ENCODE results near the gene GLRA1.
"Not testable (repeated sequence)": the region's sequence is repeated elsewhere in the genome, so short reads cannot be mapped to it uniquely, and the experiment has no call there.

GLRA1 gene

GRCh38 chr5:151872701-151873100 is 52.0 kb downstream of the GLRA1 start:
- Histone ChIP-seq H3K9ac (ENCODE audit: low read length) (no peak overlapping the region), H3K4me3 (ENCODE audit: low read length) (no peak overlapping the region), H3K9me3 (ENCODE audit: control insufficient read depth, low read length) (no peaks in the 10 kb centered on the region), H3K36me3 (ENCODE audit: control insufficient read depth, insufficient read depth, low read length) (no peaks in the 10 kb centered on the region), H3K4me1 (ENCODE audit: control insufficient read depth, insufficient read depth, low read length) (no peaks in the 10 kb centered on the region), H3K27me3 (ENCODE audit: control insufficient read depth, insufficient read depth, low read length) (no peaks in the 10 kb centered on the region)

GRCh38 chr5:151870820-151871219 is 53.8 kb downstream of the GLRA1 start:
- Histone ChIP-seq H3K4me3 (ENCODE audit: low read length) (no peak overlapping the region), H3K36me3 (ENCODE audit: control insufficient read depth, insufficient read depth, low read length) (no peaks in the 10 kb centered on the region), H3K4me1 (ENCODE audit: control insufficient read depth, insufficient read depth, low read length) (no peaks in the 10 kb centered on the region), H3K27me3 (ENCODE audit: control insufficient read depth, insufficient read depth, low read length) (no peaks in the 10 kb centered on the region), H3K9me3 (ENCODE audit: control insufficient read depth, low read length) (no peaks in the 10 kb centered on the region), H3K9ac (ENCODE audit: low read length) (no peak overlapping the region)

GRCh38 chr5:151870271-151870670 is 54.4 kb downstream of the GLRA1 start:
- Histone ChIP-seq H3K4me1 (ENCODE audit: control insufficient read depth, insufficient read depth, low read length) (no peaks in the 10 kb centered on the region), H3K36me3 (ENCODE audit: control insufficient read depth, insufficient read depth, low read length) (no peaks in the 10 kb centered on the region), H3K4me3 (ENCODE audit: low read length) (no peak overlapping the region), H3K9me3 (ENCODE audit: control insufficient read depth, low read length) (no peaks in the 10 kb centered on the region), H3K9ac (ENCODE audit: low read length) (no peak overlapping the region), H3K27me3 (ENCODE audit: control insufficient read depth, insufficient read depth, low read length) (no peaks in the 10 kb centered on the region)

GRCh38 chr5:151869843-151870242 is 54.8 kb downstream of the GLRA1 start:
- H3K4me3 ChIP-seq (ENCODE audit: low read length): no peak overlapping the region
- H3K4me1 ChIP-seq (ENCODE audit: control insufficient read depth, insufficient read depth, low read length): no peaks in the 10 kb centered on the region
- H3K9ac ChIP-seq (ENCODE audit: low read length): no peak overlapping the region
- H3K36me3 ChIP-seq (ENCODE audit: control insufficient read depth, insufficient read depth, low read length): no peaks in the 10 kb centered on the region
- no peaks in the 10 kb centered on the region for H3K9me3 ChIP-seq (ENCODE audit: control insufficient read depth, low read length)
- H3K27me3 ChIP-seq (ENCODE audit: control insufficient read depth, insufficient read depth, low read length): no peaks in the 10 kb centered on the region

- no peak overlapping the region for H3K9ac ChIP-seq (ENCODE audit: low read length)
- H3K4me3 ChIP-seq (ENCODE audit: low read length): no peak overlapping the region
- H3K36me3 ChIP-seq (ENCODE audit: control insufficient read depth, insufficient read depth, low read length): no peaks in the 10 kb centered on the region
- H3K4me1 ChIP-seq (ENCODE audit: control insufficient read depth, insufficient read depth, low read length): no peaks in the 10 kb centered on the region
- no peaks in the 10 kb centered on the region for H3K27me3 ChIP-seq (ENCODE audit: control insufficient read depth, insufficient read depth, low read length)
- H3K9me3 ChIP-seq (ENCODE audit: control insufficient read depth, low read length): no peaks in the 10 kb centered on the region
Measured at GRCh38 chr5:151868451-151868850, 56.2 kb downstream of the GLRA1 start.

GRCh38 chr5:151864061-151864748 is 60.4 kb downstream of the GLRA1 start:
- Histone ChIP-seq H3K4me3 (ENCODE audit: low read length) (no peak overlapping the region), H3K27me3 (ENCODE audit: control insufficient read depth, insufficient read depth, low read length) (no peaks in the 10 kb centered on the region), H3K4me1 (ENCODE audit: control insufficient read depth, insufficient read depth, low read length) (no peaks in the 10 kb centered on the region), H3K9me3 (ENCODE audit: control insufficient read depth, low read length) (no peaks in the 10 kb centered on the region), H3K9ac (ENCODE audit: low read length) (no peak overlapping the region), H3K36me3 (ENCODE audit: control insufficient read depth, insufficient read depth, low read length) (no peaks in the 10 kb centered on the region)

GRCh38 chr5:151863566-151863965 is 61.1 kb downstream of the GLRA1 start:
- Histone ChIP-seq H3K27me3 (ENCODE audit: control insufficient read depth, insufficient read depth, low read length) (no peaks in the 10 kb centered on the region), H3K9me3 (ENCODE audit: control insufficient read depth, low read length) (no peaks in the 10 kb centered on the region), H3K4me1 (ENCODE audit: control insufficient read depth, insufficient read depth, low read length) (no peaks in the 10 kb centered on the region), H3K9ac (ENCODE audit: low read length) (no peak overlapping the region), H3K36me3 (ENCODE audit: control insufficient read depth, insufficient read depth, low read length) (no peaks in the 10 kb centered on the region), H3K4me3 (ENCODE audit: low read length) (no peak overlapping the region)

GRCh38 chr5:151862811-151863472 is 61.7 kb downstream of the GLRA1 start:
- Histone ChIP-seq H3K9me3 (ENCODE audit: control insufficient read depth, low read length) (no peaks in the 10 kb centered on the region), H3K4me1 (ENCODE audit: control insufficient read depth, insufficient read depth, low read length) (no peaks in the 10 kb centered on the region), H3K27me3 (ENCODE audit: control insufficient read depth, insufficient read depth, low read length) (no peaks in the 10 kb centered on the region), H3K36me3 (ENCODE audit: control insufficient read depth, insufficient read depth, low read length) (no peaks in the 10 kb centered on the region), H3K9ac (ENCODE audit: low read length) (no peak overlapping the region), H3K4me3 (ENCODE audit: low read length) (no peak overlapping the region)

- not testable (repeated sequence) for H3K9ac ChIP-seq (ENCODE audit: low read length)
Measured at GRCh38 chr5:151860867-151861266, 63.8 kb downstream of the GLRA1 start.

GRCh38 chr5:151856861-151857260 is 67.8 kb downstream of the GLRA1 start:
- Histone ChIP-seq H3K9me3 (ENCODE audit: control insufficient read depth, low read length) (no peaks in the 10 kb centered on the region), H3K36me3 (ENCODE audit: control insufficient read depth, insufficient read depth, low read length) (no peaks in the 10 kb centered on the region), H3K4me1 (ENCODE audit: control insufficient read depth, insufficient read depth, low read length) (no peaks in the 10 kb centered on the region), H3K9ac (ENCODE audit: low read length) (no peak overlapping the region), H3K4me3 (ENCODE audit: low read length) (no peak overlapping the region), H3K27me3 (ENCODE audit: control insufficient read depth, insufficient read depth, low read length) (no peaks in the 10 kb centered on the region)

More at GRCh38 chr5:151860867-151861266, 63.8 kb downstream of the GLRA1 start:
- H3K4me3 ChIP-seq (ENCODE audit: low read length); H3K4me1 ChIP-seq (ENCODE audit: control insufficient read depth, insufficient read depth, low read length); H3K27me3 ChIP-seq (ENCODE audit: control insufficient read depth, insufficient read depth, low read length); H3K36me3 ChIP-seq (ENCODE audit: control insufficient read depth, insufficient read depth, low read length); H3K9me3 ChIP-seq (ENCODE audit: control insufficient read depth, low read length): not testable (repeated sequence)

- Histone ChIP-seq H3K27me3 (ENCODE audit: control insufficient read depth, insufficient read depth, low read length) (no peaks in the 10 kb centered on the region), H3K9ac (ENCODE audit: low read length) (no peak overlapping the region), H3K36me3 (ENCODE audit: control insufficient read depth, insufficient read depth, low read length) (no peaks in the 10 kb centered on the region), H3K9me3 (ENCODE audit: control insufficient read depth, low read length) (no peaks in the 10 kb centered on the region), H3K4me3 (ENCODE audit: low read length) (no peak overlapping the region), H3K4me1 (ENCODE audit: control insufficient read depth, insufficient read depth, low read length) (no peaks in the 10 kb centered on the region)
Measured at GRCh38 chr5:151855701-151856100, 69.0 kb downstream of the GLRA1 start.

- Histone ChIP-seq H3K4me1 (ENCODE audit: control insufficient read depth, insufficient read depth, low read length) (no peaks in the 10 kb centered on the region), H3K4me3 (ENCODE audit: low read length) (no peak overlapping the region), H3K27me3 (ENCODE audit: control insufficient read depth, insufficient read depth, low read length) (no peaks in the 10 kb centered on the region), H3K9me3 (ENCODE audit: control insufficient read depth, low read length) (no peaks in the 10 kb centered on the region), H3K9ac (ENCODE audit: low read length) (no peak overlapping the region), H3K36me3 (ENCODE audit: control insufficient read depth, insufficient read depth, low read length) (no peaks in the 10 kb centered on the region)
Measured at GRCh38 chr5:151847871-151848270, 76.8 kb downstream of the GLRA1 start.

All from mucosa of stomach (tissue), 1 donor.